HG03097 (cell line): ENCODE results near the gene BEST2.

Source experiments
- ATAC-seq: cut with Tn5 transposase; IDR thresholded peaks from one replicate; pipeline ENCODE4 v1.9.1; 2021; ENCODE audit not compliant: unreplicated experiment, low FRiP score

Gene BEST2

GRCh38 chr19:12785431-12786031, 33.9 kb downstream of the BEST2 start:
- no peak for ATAC-seq

- no peak for ATAC-seq
Observed at GRCh38 chr19:12786141-12786870, 34.7 kb downstream of the BEST2 start.

GRCh38 chr19:12786952-12787351, 35.4 kb downstream of the BEST2 start:
- ATAC-seq = no peak

GRCh38 chr19:12787458-12787857, 35.9 kb downstream of the BEST2 start:
- ATAC-seq = no peak

- no peak for ATAC-seq
Observed at GRCh38 chr19:12788042-12788681, 36.6 kb downstream of the BEST2 start.

- ATAC-seq = no peak
Observed at GRCh38 chr19:12788682-12789097, 37.1 kb downstream of the BEST2 start.

DNA sequence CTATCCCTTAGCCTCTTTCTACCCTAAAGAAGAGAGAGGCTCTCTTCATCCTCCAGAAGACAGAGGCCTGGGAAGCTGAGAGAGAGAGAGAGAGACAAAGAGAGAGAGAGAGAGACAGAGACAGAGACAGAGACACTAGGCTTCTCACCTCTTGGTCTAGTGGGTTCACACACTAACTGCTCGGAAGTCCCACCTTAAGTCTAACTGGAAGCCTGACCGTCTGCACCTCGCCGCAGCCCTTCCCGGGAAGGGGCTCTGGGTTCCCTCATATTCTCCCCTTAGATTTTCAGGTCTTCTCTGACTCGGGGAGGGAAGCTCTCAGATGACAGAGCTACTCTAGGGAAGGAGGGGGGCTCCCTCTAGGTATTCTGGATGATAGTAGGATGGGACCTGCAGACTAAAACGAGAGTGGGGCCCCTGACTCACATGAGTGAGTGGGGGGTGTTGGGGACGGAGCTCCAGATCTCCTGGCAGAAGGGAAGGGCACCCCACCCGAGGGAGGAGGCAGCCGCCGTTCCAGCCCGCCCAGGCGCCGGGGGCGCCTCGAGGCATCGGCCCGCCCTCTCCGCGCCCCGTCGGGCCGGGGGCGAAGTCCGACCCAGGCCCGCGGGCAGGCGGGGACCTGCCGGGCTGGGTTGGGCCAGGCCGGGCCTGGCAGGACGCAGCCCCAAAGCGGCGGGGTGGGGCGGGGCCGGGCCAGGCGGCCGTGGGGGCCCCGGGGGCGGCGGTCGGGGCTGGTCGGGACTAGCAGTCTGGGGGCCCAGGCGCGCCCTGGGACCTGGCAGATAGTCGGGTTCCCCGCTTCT, 37.7 kb downstream of the BEST2 start:
- ATAC-seq = no peak

DNA sequence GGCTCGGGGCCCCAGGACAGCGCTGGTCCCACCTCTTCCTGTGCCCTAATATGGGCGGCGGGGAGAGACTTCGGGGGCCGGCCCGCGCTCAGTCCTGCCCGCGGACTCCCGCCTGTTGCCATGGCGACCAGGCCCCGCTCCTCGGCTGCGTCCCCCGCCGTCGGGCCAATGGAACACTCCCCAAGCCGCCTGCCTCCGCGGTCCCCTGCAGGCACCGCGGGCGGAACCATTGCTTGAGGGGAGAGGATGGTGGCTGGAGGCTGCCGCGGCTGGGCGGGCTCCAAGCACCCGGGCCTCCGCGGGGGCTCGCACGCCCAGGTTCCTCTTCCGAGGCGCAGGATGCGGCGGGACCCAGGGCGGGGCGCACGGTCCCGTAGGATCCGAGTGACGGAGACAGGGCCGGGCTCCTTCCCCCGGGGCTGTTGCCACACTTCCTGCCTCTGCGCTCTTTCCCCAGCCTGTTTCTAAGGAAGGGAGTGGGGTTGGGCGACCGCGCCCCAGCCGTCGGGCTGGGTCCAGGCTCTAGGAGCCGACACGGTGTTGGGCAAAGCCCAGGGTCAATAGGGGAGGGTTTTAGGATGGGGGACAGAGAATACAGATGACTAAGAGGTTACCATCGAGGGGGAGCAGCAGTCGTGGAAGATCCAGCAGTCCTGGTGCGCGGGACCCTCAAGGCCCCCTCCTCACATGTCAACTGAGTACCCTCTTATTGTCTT, 38.5 kb downstream of the BEST2 start:
- ATAC-seq = peak; percentile 29

DNA sequence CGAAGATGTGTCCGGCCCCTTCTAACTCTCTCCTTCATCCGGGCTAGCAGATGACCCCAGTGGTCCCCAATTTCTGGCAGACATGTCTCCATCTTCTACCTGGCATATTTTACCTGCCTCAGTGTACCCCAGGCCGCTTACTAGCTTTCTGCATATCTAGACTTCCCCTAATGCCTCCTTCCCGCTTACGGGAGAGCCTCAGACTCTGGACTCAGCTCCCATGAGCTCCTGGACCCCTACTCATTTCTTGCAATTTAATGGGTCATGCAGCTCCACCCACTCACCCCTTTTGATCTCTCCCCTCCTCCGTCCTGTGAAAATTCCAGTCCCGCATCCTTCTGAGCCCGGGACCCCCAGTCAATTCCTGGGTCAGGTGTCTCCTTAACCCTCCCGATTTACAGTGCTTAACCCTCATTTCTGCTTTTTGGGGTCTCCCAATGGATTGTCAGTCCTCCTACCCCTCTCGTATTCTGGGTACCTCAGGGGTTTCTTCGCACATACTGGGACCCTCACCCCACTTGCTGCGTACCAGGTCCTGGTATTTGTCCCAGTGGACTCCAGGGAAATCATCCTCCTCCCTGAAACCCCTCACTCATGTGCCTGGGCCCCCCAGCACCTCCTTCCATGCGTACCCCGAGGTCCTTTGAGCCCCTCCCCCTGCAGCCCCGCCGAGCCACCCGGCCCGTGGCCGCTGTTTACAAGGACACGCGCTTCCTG, 39.2 kb downstream of the BEST2 start:
- ATAC-seq = no peak

GRCh38 chr19:12791345-12792050, 39.9 kb downstream of the BEST2 start, which contains the start of gene JUNB:
JUNB (plus strand) TSS chr19:12791486; CDS start chr19:12791772, 286 bp downstream.
- peak; percentile 32 for ATAC-seq

DNA sequence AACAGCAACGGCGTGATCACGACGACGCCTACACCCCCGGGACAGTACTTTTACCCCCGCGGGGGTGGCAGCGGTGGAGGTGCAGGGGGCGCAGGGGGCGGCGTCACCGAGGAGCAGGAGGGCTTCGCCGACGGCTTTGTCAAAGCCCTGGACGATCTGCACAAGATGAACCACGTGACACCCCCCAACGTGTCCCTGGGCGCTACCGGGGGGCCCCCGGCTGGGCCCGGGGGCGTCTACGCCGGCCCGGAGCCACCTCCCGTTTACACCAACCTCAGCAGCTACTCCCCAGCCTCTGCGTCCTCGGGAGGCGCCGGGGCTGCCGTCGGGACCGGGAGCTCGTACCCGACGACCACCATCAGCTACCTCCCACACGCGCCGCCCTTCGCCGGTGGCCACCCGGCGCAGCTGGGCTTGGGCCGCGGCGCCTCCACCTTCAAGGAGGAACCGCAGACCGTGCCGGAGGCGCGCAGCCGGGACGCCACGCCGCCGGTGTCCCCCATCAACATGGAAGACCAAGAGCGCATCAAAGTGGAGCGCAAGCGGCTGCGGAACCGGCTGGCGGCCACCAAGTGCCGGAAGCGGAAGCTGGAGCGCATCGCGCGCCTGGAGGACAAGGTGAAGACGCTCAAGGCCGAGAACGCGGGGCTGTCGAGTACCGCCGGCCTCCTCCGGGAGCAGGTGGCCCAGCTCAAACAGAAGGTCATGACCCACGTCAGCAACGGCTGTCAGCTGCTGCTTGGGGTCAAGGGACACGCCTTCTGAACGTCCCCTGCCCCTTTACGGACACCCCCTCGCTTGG, 40.7 kb downstream of the BEST2 start:
- ATAC-seq = no peak

DNA sequence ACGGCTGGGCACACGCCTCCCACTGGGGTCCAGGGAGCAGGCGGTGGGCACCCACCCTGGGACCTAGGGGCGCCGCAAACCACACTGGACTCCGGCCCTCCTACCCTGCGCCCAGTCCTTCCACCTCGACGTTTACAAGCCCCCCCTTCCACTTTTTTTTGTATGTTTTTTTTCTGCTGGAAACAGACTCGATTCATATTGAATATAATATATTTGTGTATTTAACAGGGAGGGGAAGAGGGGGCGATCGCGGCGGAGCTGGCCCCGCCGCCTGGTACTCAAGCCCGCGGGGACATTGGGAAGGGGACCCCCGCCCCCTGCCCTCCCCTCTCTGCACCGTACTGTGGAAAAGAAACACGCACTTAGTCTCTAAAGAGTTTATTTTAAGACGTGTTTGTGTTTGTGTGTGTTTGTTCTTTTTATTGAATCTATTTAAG, 41.3 kb downstream of the BEST2 start:
- ATAC-seq = no peak

GRCh38 chr19:12793290-12794195, 42.0 kb downstream of the BEST2 start:
- peak; percentile 33 for ATAC-seq

DNA sequence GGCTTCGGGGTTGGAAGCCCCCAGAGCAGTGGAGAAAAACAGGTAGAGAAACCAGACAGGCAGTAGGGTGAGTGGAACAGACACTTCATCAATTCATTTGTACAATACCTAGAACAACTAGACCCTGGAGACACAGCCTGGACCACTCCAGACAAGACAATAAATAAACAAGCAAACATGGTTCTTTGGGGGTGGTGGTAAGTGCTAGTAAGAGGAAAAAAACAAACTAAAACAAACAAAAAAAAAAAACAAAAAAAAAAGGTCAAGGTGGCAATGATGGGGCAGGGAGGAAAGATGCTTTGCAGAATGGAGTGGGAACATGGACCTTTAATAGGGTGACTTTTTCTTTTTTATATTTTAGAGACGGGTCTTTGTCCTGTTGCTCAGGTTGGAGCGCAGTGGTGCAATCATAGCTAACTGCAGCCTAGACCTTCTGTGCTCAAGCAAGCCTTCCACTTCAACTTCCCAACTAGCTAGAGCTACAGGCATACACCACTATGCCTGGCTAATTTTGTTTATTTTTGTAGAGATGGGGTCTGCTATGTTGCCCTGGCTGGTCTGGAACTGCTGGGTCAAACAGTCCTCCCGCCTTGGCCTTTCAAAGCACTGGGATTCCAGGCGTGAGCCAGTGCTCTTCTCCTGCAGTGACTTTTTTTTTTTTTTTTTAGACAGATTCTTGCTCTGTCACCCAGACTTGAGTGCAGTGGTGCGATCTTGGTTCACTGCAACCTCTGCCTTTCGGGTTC, 42.8 kb downstream of the BEST2 start:
- ATAC-seq = no peak

- ATAC-seq = no peak
Observed at GRCh38 chr19:12794971-12795381, 43.4 kb downstream of the BEST2 start.
